K562 (cell line): ENCODE results near the gene GLDN. TPM values are rescaled to one million over a fixed set of nuclear protein-coding genes. Genes with fewer than 3 reads are reported as not detected.

Experiments
- ATAC-seq: fragments of 200-7000 bp; cut with Tn5 transposase; 3 replicates; pipeline ENCODE4 v1.9.1; 2020; ENCODE audit warnings: moderate library complexity
- BruUV-seq: library from RNA; stranded (reverse); fragments of 400-500 nt; replicated peaks from 2 replicates; lab custom pipeline; 2021; lab: Mats Ljungman, UMichigan
- CTCF ChIA-PET: fragments of 300-600 bp; formaldehyde crosslinking; extraction: SDS; loops from one replicate; lab custom pipeline; 2021; ENCODE audit warnings: low intra/inter-chr PET ratio; lab: Yijun Ruan, JAX
- POLR2A ChIA-PET: fragments of 300-600, 350-650 bp; sonication (Branson Sonifier 250); formaldehyde crosslinking; extraction: SDS; loops from one replicate; lab custom pipeline; 2021; ENCODE audit warnings: antibody characterized with exemption, inconsistent platforms; lab: Yijun Ruan, JAX
- DNase-seq, 4 experiments: peaks; one replicate each; pipeline versions ENCODE4 v3.0.0 to v3.0.0-alpha.2; 2011 to 2018; ENCODE audit warnings: low spot score in 3 of 4, mixed read lengths in 3 of 4; ENCODE audit errors: extremely low read depth in 1 of 4
- FAIRE-seq: peaks from 2 replicates; lab custom pipeline; 2011; peaks lifted over from hg19 to GRCh38; lab: Jason Lieb, UNC
- H2AFZ ChIP-seq: 2 replicates; pipeline ENCODE4 v1.6.0; 2011; ENCODE audit warnings: low read depth, low read length, control low read depth, inconsistent platforms
- H3K27ac ChIP-seq: fragments of 200-600 bp; 3 replicates; pipeline ENCODE4 v1.8.0; 2011; ENCODE audit warnings: low read depth, mild to moderate bottlenecking, control low read depth, inconsistent platforms, low read length, moderate library complexity, mixed read lengths; ENCODE audit errors: extremely low read depth
- H3K27me3 ChIP-seq, 2 experiments: fragments of 300-600 bp in 1 of 2; 2 replicates in 1 of 2; 3 replicates in 1 of 2; pipeline versions ENCODE4 v1.6.0 to v1.8.0; 2011; ENCODE audit warnings: inconsistent platforms in 2 of 2, low read length in 2 of 2, mild to moderate bottlenecking in 1 of 2, mixed read lengths in 1 of 2, moderate library complexity in 1 of 2; ENCODE audit not compliant: control insufficient read depth in 2 of 2, insufficient read depth in 2 of 2
- H3K36me3 ChIP-seq: fragments of 300-600 bp; 3 replicates; pipeline ENCODE4 v1.8.0; 2011; ENCODE audit warnings: mild to moderate bottlenecking, low read length, inconsistent platforms; ENCODE audit not compliant: control insufficient read depth, insufficient read depth
- H3K4me1 ChIP-seq, 2 experiments: fragments of 200-600 bp in 1 of 2; replicated peaks in 1 of 2; 2 replicates in 1 of 2; 3 replicates in 1 of 2; pipeline versions ENCODE4 v1.5.1 to v1.8.0; 2011; ENCODE audit warnings: inconsistent platforms in 2 of 2, low read length in 2 of 2, mild to moderate bottlenecking in 1 of 2, mixed read lengths in 1 of 2, moderate library complexity in 1 of 2; ENCODE audit not compliant: control insufficient read depth in 2 of 2, insufficient read depth in 2 of 2
- H3K4me2 ChIP-seq: 2 replicates; pipeline ENCODE4 v1.6.1; 2011; ENCODE audit warnings: low read length, control low read depth, inconsistent platforms, mixed read lengths; ENCODE audit not compliant: insufficient read depth
- H3K4me3 ChIP-seq: fragments of 200-600 bp; sonication (generic), shearing (Covaris generic); 2 replicates; pipeline ENCODE4 v1.5.1; 2016; ENCODE audit warnings: control low read depth, inconsistent platforms
- H3K79me2 ChIP-seq: fragments of 200-600 bp; 3 replicates; pipeline ENCODE4 v1.8.0; 2011; ENCODE audit warnings: low read length, inconsistent platforms; ENCODE audit not compliant: control insufficient read depth, insufficient read depth
- H3K9ac ChIP-seq, 2 experiments: 2 replicates each; pipeline versions ENCODE4 v1.6.0 to v1.6.1; 2011; ENCODE audit warnings: low read depth in 2 of 2, low read length in 2 of 2, control low read depth in 1 of 2, inconsistent platforms in 1 of 2, mild to moderate bottlenecking in 1 of 2, mixed read lengths in 1 of 2; ENCODE audit not compliant: insufficient read depth in 1 of 2
- H3K9me1 ChIP-seq: one replicate; pipeline ENCODE4 v1.6.0; 2011; ENCODE audit warnings: inconsistent platforms, mild to moderate bottlenecking, low read length, moderate library complexity; ENCODE audit not compliant: control insufficient read depth, insufficient read depth
- H3K9me3 ChIP-seq: replicated peaks from 2 replicates; pipeline ENCODE4 v1.5.1; 2011; ENCODE audit warnings: low read depth, low read length, inconsistent platforms; ENCODE audit not compliant: control insufficient read depth, insufficient read depth
- H4K20me1 ChIP-seq: replicated peaks from 2 replicates; pipeline ENCODE4 v1.6.1; 2011; ENCODE audit warnings: low read length, inconsistent platforms, mixed read lengths; ENCODE audit not compliant: control insufficient read depth, insufficient read depth
- BRF2 ChIP-seq: IDR thresholded peaks from 3 replicates; pipeline ENCODE4 v1.6.1; 2011; ENCODE audit warnings: borderline replicate concordance, mild to moderate bottlenecking; ENCODE audit not compliant: insufficient read length, insufficient read depth
- HMG20A ChIP-seq: fragments of 450-650 bp; formaldehyde crosslinking; conservative IDR thresholded peaks from 2 replicates; pipeline ENCODE4 v1.4.0; 2020; ENCODE audit warnings: mild to moderate bottlenecking, mixed read lengths
- HOMEZ ChIP-seq: fragments of 250-450 bp; sonication (Bioruptor Pico); IDR thresholded peaks from 2 replicates; pipeline ENCODE4 v1.4.0; 2020; ENCODE audit warnings: mild to moderate bottlenecking, moderate library complexity
- NFE2L1 ChIP-seq: fragments of 450-650 bp; IDR thresholded peaks from 2 replicates; pipeline ENCODE4 v1.6.1; 2016; ENCODE audit warnings: missing genetic modification characterization, low read depth, mild to moderate bottlenecking, missing compliant biosample characterization, moderate library complexity, borderline replicate concordance
- NR2C1 ChIP-seq, 2 experiments: fragments of 450-650 bp; IDR thresholded peaks; 2 replicates each; pipeline ENCODE4 v1.6.1; 2017; ENCODE audit warnings: mild to moderate bottlenecking in 2 of 2, antibody characterized with exemption in 1 of 2, inconsistent platforms in 1 of 2, missing compliant biosample characterization in 1 of 2, missing genetic modification characterization in 1 of 2
- POLR2AphosphoS5 ChIP-seq: IDR thresholded peaks from 2 replicates; pipeline ENCODE4 v1.6.1; 2011; ENCODE audit warnings: mild to moderate bottlenecking, low read depth, low read length, moderate library complexity; ENCODE audit not compliant: control insufficient read depth, insufficient read depth
- ZNF134 ChIP-seq: fragments of 250-450 bp; sonication (Bioruptor Pico); conservative IDR thresholded peaks from 2 replicates; pipeline ENCODE4 v1.4.0; 2020
- ZNF280A ChIP-seq: fragments of 450-650 bp; IDR thresholded peaks from 2 replicates; pipeline ENCODE4 v1.6.1; 2018; ENCODE audit warnings: mild to moderate bottlenecking, low read depth; ENCODE audit not compliant: partially characterized antibody
- ZNF354B ChIP-seq: fragments of 250-450 bp; sonication (Bioruptor Pico); IDR thresholded peaks from 2 replicates; pipeline ENCODE4 v1.4.0; 2020
- ZNF41 ChIP-seq: fragments of 250-450 bp; sonication (Bioruptor Pico); conservative IDR thresholded peaks from 2 replicates; pipeline ENCODE4 v1.4.0; 2020; ENCODE audit warnings: mild to moderate bottlenecking
- in situ Hi-C: fragments of 300-500 bp; cut with MboI; formaldehyde crosslinking; loops from 4 replicates; pipeline ENCODE4 v1.15.0; 2018; ENCODE audit warnings: inconsistent platforms, mixed read lengths
- intact Hi-C: fragments of 100-400 bp; cut with micrococcal nuclease; formaldehyde crosslinking; loops from 2 replicates; pipeline ENCODE4 v1.14.2; 2022
- polyA plus RNA-seq, 8 experiments: library from polyadenylated mRNA; depleted of rRNA in 4 of 8; stranded (reverse) in 5 of 8; unstranded in 3 of 8; fragments of >200 nt; fragmentation: Nextera tagmentation in 2 of 8; fragmentation: Illumina TruSeq in 1 of 8; extraction: Ambion mirVana in 2 of 8; extraction: Trizol in 1 of 8; gene quantifications; 2 replicates each; pipeline versions ENCODE4 v1.2.1 to v1.2.3, GENCODE V29; 2011 to 2014; ENCODE audit warnings: inconsistent platforms in 1 of 8, missing spikeins in 1 of 8
- total RNA-seq, 7 experiments: library from RNA; depleted of rRNA in 6 of 7; stranded (reverse); fragments of >200 nt in 6 of 7; fragmentation: Illumina TruSeq in 2 of 7; extraction: Trizol in 2 of 7; gene quantifications; 2 replicates each; pipeline versions ENCODE4 v1.2.1 to v1.2.3, GENCODE V29; 2011 to 2021; ENCODE audit warnings: low replicate concordance in 1 of 7

GLDN gene
- total and polyA plus RNA-seq, 9 of the 15 experiments (the other 6 are each of a cell fraction or from before 2014, with no cell fraction given) = 0.05 to 0.33 (median 0.18) TPM

GRCh38 chr15:51371266-51371665 is 29.8 kb downstream of the GLDN start (continued):
- TF ChIP-seq ZNF354B (no peak), ZNF41 (CRISPR knock-in tag) (no peak), POLR2AphosphoS5 (no peak), ZNF280A (no peak)

GRCh38 chr15:51374131-51374530 is 32.7 kb downstream of the GLDN start:
- Histone ChIP-seq H3K4me1 (no peaks in the 10 kb centered on the region), H3K9me1 (no peaks in the 10 kb centered on the region), H3K36me3 (no peaks in the 10 kb centered on the region), H3K79me2 (no peaks in the 10 kb centered on the region), H3K9ac (no peak overlapping the region), H2AFZ (no peak overlapping the region), H3K4me2 (no peak overlapping the region), H4K20me1 (no peaks in the 10 kb centered on the region), H3K27me3 (peaks cover 0 to 14% of the 10 kb centered on the region in 2 experiments; a peak in 3 of 5 replicates), H3K9me3 (no peaks in the 10 kb centered on the region), H3K4me3 (no peak overlapping the region), H3K27ac (no peak overlapping the region)
- BruUV-seq = no TSS peak
- POLR2A ChIA-PET = no interaction called here
- no peak for ATAC-seq
- intact Hi-C loops = no loop called here
- in situ Hi-C loops = no loop called here
- CTCF ChIA-PET = no interaction called here
- no peak for DNase-seq
- no peak for FAIRE-seq
- no peak for TF ChIP-seq NFE2L1 (tag)
- no peak for TF ChIP-seq ZNF134
- TF ChIP-seq HMG20A (CRISPR knock-in tag) = no peak
- no peak for TF ChIP-seq ZNF280A
- TF ChIP-seq NR2C1 (IDR thresholded peaks at IDR 0.05) = no peak
- no peak for TF ChIP-seq NR2C1 (tag; IDR thresholded peaks at IDR 0.05)
- TF ChIP-seq BRF2 = no peak
- TF ChIP-seq HOMEZ (CRISPR knock-in tag) = no peak
